AG04450 (cell line): Measurements from ENCODE around the gene RTL5. TPM values are rescaled to one million over a fixed set of nuclear protein-coding genes. Genes with fewer than 3 reads are reported as not detected.

Source experiments
- CTCF ChIA-PET: fragments of 300-600, 350-600 bp; formaldehyde crosslinking; extraction: SDS; loops from one replicate; lab custom pipeline; 2022; ENCODE audit warnings: antibody characterized with exemption, inconsistent platforms; lab: Charles Lee
- POLR2A ChIA-PET: fragments of 350-600 bp; formaldehyde crosslinking; extraction: SDS; loops from one replicate; lab custom pipeline; 2021; ENCODE audit warnings: antibody characterized with exemption, inconsistent platforms; lab: Yijun Ruan, JAX
- DNase-seq: peaks from one replicate; pipeline ENCODE4 v3.0.0-alpha.2; 2011; ENCODE audit warnings: low read depth, low spot score
- H3K27ac ChIP-seq: one replicate; pipeline ENCODE4 v1.5.1; 2012; ENCODE audit warnings: low read depth, low read length, control low read depth
- H3K27me3 ChIP-seq: one replicate; pipeline ENCODE4 v1.6.0; 2012; ENCODE audit warnings: low read length; ENCODE audit not compliant: control insufficient read depth, insufficient read depth
- H3K4me3 ChIP-seq: 2 replicates; pipeline ENCODE4 v1.5.1; 2011; ENCODE audit warnings: mild to moderate bottlenecking, low read depth, low read length, control low read depth
- H3K9me3 ChIP-seq: 2 replicates; pipeline ENCODE4 v1.5.1; 2012; ENCODE audit warnings: low read length; ENCODE audit not compliant: control insufficient read depth, insufficient read depth
- CTCF ChIP-seq: IDR thresholded peaks from 2 replicates; pipeline ENCODE4 v1.5.1; 2011; ENCODE audit warnings: low read depth, low read length, control low read depth, inconsistent platforms
- polyA plus RNA-seq: library from polyadenylated mRNA; depleted of rRNA; stranded (reverse); fragments of >200 nt; gene quantifications from 2 replicates; pipeline ENCODE4 v1.2.3, GENCODE V29; 2011; rRNA removed

Gene RTL5
- polyA plus RNA-seq, 1 experiment, result 1.7 TPM

- Histone ChIP-seq H3K27ac (no peak overlapping the region), H3K9me3 (no peaks in the 10 kb centered on the region), H3K27me3 (no peaks in the 10 kb centered on the region), H3K4me3 (no peak overlapping the region)
- ChIA-PET POLR2A (no interaction called here), CTCF (no interaction called here)
- no peak for DNase-seq
- no peak for TF ChIP-seq CTCF
Measured at GRCh38 chrX:72079607-72080006, 52.1 kb downstream of the RTL5 start.

GRCh38 chrX:72078411-72078810 is 53.3 kb downstream of the RTL5 start:
- H3K27ac ChIP-seq, result no peak overlapping the region
- ChIA-PET CTCF (no interaction called here), POLR2A (no interaction called here)
- no peak overlapping the region for H3K4me3 ChIP-seq
- no peak for TF ChIP-seq CTCF
- no peaks in the 10 kb centered on the region for H3K27me3 ChIP-seq
- DNase-seq, result no peak
- no peaks in the 10 kb centered on the region for H3K9me3 ChIP-seq

Other genes with a start within 250 kb of the RTL5 start
- gene NHSL2, start 221.1 kb downstream of the RTL5 start, polyA plus RNA-seq, result 3.0 and 3.1 TPM in 2 replicates
- 13.1 and 16.9 TPM in 2 replicates for gene PIN4, start 49.8 kb upstream of the RTL5 start, polyA plus RNA-seq
- gene ERCC6L, start 107.1 kb upstream of the RTL5 start, polyA plus RNA-seq, result 1.3 and 1.7 TPM in 2 replicates
- gene RPS4X, start 145.3 kb upstream of the RTL5 start, polyA plus RNA-seq, result 1,497 and 1,578 TPM in 2 replicates
- 0.12 and 0.16 TPM in 2 replicates for gene CITED1, start 174.0 kb upstream of the RTL5 start, polyA plus RNA-seq